Hematopoietic multipotent progenitor cell treated with erythropoietin and hydrocortisone succinate and interleukin-3 and kit ligand, for 15 days (in vitro differentiated cells): ENCODE measurements around the gene CNOT3.

Source experiments
- DNase-seq: peaks from one replicate; pipeline ENCODE4 v3.0.0-alpha.2; 2015; ENCODE audit warnings: low spot score

The CNOT3 gene

DNA sequence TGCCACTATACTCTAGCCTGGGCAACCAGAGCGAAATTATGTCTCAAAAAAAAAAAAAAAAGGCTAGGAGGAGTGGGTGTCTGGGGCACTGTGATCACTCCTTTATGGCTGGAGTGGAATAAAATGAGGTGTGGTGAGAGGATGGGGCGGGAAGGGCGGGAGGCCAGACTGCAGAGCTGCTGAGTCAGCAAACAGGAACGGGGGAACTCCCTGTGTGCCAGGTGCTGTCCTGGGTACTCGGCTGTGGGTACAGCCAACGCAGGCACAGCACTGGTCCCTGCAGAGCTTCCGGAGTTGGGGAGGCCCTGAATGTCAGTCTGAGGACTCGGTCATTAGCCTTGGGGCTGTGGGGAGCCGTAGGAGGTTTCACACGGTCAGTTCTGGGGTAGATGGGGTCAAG, 16.3 kb upstream of the CNOT3 start:
- DNase-seq: no peak

DNA sequence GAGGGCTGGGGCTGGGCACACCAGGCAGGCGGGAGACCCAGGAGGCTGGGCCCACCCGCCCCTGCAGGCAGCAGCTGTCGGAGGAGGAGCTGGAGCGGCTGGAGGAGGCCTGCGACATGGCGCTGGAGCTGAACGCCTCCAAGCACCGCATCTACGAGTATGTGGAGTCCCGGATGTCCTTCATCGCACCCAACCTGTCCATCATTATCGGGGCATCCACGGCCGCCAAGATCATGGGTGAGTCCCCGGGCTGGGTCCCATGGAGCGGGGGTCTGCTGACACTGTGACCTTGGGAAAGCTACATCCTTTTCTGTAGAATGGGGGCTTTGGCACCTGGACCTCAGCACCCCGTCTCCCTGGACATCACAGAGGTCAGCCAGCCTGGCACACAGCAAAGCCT, 13.9 kb upstream of the CNOT3 start:
- DNase-seq: no peak

DNA sequence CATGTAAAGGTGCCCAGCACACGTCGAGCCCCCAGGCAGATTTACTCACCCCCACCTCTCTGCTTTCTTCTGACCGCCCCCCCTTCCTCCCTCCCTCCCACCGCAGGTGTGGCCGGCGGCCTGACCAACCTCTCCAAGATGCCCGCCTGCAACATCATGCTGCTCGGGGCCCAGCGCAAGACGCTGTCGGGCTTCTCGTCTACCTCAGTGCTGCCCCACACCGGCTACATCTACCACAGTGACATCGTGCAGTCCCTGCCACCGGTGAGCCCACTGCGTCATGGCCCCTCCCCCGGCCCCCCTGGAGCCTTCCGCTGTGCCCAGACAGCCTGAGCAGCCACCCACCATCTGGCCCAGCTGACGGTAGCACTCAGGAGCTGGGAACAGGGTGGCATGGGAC, 13.2 kb upstream of the CNOT3 start:
- DNase-seq: no peak

DNA sequence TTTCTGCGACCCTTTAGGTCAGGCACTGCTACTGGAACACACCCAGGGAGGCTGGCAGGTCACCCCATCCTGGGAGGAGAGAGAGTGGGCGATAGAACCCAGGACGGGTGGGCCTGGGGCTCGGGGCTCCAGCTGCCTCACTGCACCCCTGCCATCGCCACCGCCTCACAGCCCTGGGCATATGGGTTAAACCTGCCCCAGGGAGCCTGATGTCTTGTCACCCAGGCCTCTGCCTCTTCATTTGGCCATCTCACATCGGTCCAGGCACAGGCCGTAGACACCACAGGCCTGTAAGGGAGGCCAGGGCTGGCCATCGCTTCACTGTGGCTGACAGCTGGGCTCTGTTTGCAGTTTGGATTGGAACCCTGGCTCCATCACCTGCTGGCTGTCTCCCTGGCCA, 11.8 kb upstream of the CNOT3 start:
- DNase-seq: no peak

DNA sequence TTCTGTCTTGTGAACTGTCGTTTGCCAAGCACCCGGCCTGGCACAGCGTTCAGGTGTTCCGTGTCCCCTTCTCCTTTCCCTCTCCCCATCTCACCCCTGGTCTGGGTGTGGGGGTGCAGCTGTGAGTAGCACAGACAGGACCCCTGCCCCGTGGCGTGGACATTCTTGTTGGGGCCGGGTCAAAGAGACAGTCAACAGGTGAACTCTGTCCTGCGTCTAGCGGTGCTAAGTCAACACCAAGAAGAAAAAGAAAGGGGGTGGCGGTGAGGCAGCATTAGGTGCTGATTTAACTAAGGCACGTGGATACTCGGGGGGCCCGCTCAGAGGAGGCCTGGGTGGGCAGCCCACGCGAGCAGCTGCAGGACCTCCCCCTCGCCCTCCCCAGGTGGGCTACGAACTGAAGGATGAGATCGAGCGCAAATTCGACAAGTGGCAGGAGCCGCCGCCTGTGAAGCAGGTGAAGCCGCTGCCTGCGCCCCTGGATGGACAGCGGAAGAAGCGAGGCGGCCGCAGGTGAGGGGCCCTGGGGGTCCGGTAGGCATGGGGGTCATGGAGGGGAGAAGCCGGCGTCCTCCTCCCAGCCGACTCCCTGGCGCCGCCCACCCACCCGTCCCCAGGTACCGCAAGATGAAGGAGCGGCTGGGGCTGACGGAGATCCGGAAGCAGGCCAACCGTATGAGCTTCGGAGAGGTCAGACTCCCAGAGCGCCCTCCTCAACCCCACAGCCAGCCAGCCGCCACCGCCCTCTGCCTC, 9.7 kb upstream of the CNOT3 start:
- no peak for DNase-seq

DNA sequence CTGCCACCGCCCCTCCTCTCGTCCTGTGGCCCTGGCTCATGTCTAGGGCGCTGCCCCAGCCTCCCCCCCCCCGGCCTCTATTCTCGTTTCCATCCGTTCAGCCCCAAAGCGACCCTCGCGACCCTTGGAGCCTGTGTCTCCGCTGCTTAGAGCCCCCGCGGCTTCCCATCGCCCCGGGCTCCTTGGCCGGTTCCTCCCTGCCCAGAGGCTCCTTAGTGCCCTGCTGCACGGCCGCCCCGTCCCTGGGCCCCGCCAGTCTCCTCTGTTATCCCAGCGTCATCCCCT, 9.2 kb upstream of the CNOT3 start:
- DNase-seq: no peak

GRCh38 chr19:54128796-54129616, 8.6 kb upstream of the CNOT3 start:
- DNase-seq: no peak

DNA sequence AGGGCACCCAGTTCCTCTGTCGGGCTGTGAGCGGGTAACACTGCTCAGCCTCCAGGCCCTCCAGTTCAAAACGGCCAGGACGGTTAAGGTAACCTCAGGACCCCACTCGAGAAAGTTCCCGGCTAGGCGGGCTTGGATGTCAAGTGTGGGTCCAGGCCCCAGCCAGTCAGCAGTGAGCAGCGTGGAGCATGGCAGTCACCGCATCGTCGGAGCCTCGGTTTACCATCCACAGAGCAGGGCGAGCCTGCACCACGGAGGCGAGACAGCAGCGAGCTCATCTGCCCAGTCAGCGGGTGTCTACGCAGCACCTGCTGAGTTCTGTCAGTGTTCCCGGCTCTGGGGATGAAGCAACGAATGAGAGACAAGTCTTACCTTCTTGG, 8.0 kb upstream of the CNOT3 start:
- no peak for DNase-seq

- DNase-seq: peak; percentile 14
Measured at GRCh38 chr19:54133312-54133956, 4.1 kb upstream of the CNOT3 start.

DNA sequence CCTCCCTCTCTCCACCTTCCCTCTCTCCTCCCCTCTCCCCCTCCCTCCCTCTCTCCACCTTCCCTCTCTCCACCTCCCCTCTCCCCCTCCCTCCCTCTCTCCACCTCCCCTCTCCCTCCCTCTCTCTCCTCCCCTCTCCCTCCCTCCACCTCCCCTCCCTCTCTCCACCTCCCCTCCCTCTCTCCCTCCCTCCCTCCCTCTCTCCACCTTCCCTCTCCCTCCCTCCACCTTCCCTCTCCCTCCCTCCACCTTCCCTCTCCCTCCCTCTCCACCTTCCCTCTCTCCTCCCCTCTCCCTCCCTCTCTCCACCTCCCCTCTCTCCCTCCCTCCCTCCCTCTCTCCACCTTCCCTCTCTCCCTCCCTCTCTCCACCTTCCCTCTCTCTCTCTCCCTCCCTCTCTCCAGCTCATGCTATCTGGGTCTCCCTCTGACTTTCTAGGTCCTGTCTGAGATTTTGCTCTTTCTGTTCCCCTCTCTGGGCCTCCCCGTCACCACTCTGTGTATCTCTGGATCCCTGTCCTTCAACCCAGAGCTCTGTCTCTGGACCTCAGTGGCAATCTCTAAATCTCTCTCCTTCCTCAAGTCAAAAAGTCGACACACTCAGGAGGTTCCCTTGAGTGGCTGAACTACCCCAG, 3.5 kb upstream of the CNOT3 start:
- DNase-seq: no peak

DNA sequence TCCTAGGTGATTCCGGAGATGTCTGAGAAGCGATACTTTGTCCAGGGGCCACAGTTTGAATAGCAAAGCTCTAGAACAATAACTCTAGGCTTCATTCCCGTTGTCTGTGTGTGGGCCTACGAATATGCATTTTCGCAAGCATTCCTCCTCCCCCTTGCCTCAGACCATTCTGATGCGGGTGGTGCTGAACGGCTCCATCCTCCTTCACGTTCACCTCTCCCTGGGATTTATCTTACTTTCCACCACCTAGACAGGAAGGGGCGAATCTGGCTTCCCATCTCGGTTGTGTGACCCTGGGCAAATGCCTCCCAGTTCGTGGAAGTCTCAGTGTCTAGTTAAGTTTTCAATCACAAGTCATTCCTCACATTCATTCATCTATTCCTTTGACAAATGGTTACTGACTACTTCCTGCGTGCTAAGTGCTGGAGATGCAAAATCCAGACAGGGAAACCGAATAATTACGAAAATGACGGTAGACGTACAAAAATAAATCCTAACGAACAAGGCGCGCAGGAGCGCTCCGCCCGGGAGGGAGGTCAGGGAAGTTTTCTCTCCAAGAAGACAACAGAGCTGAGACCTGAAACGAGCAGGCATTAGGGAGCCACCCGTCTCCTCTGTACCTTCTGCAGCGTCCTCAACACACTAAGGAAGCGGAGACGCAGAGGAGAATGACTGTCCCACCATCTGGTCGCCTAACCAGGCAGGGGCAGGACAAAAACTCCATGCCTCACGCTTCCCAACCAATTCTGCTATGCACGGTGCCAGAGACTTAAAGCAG, 1.3 kb upstream of the CNOT3 start:
- no peak for DNase-seq

GRCh38 chr19:54136864-54137698, 481 bp upstream of the CNOT3 start:
- DNase-seq: peak; percentile 100

DNA sequence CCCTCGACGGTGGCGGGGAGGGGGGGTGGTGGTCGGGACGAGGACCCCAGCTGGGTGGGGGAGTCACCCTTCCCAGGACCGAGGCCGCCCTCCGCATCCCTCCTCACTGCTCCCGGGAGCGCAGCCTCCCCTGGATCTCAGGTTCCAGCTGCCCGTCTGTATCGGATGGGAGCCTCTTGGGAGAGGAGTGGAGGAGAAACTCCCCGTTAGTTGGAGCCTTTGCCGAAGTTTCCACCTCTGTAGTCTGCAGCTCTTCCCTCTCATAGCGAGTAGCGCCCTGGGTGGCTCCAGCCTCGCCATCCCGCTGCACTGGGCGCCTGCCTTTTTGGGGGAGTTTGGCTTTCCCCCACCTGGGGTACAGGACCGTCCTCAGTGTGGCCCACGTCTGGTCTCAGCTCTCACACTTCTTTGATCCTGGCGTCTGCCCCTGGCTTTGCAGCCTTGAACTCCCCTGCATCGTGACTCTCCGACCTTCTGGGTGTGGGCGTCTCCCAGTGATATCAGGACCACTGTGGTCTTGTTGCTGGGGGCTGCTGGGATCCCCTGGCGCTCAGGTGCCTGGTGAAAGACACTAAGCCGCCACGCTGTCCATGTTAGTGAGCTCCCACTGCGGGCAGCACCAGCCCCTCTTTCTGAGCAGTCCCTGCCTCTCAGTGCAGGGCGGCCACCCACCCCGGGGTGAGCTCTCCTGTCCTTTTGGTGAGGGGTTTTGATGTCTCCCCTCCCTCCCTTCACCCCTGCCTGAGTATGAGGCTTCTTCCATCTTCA, 1.1 kb downstream of the CNOT3 start:
- DNase-seq: no peak

GRCh38 chr19:54141356-54141755, 3.8 kb downstream of the CNOT3 start:
- no peak for DNase-seq

DNA sequence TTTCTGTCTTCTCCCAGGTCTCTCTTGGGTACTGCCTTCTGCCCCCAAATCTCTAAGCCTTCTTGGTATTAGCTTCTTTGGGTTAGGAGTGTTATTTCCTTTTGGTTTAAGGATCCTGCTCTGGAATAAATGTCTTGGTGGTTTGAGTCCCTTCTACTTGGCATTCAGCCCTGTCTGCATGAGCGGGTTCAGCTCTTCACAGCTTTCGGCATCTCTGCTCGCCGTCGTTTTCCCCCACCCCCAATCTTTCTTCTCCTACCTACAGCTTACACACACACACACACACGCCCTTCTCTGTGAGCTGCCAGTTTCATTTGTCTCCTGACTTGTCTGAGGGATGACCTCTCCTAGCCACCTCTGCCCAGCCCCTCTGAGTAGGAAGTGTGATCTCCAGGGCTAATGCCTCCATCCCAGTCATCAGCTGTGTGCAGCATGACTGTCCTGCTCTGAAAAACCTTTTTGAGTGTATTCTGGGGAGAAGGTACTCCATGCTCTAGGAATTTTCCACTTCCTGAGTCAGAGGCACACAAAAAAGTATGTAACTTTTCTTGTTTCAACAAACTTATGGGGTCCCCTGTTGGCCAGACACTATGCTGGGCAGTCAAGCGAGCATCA, 4.7 kb downstream of the CNOT3 start:
- no peak for DNase-seq

DNA sequence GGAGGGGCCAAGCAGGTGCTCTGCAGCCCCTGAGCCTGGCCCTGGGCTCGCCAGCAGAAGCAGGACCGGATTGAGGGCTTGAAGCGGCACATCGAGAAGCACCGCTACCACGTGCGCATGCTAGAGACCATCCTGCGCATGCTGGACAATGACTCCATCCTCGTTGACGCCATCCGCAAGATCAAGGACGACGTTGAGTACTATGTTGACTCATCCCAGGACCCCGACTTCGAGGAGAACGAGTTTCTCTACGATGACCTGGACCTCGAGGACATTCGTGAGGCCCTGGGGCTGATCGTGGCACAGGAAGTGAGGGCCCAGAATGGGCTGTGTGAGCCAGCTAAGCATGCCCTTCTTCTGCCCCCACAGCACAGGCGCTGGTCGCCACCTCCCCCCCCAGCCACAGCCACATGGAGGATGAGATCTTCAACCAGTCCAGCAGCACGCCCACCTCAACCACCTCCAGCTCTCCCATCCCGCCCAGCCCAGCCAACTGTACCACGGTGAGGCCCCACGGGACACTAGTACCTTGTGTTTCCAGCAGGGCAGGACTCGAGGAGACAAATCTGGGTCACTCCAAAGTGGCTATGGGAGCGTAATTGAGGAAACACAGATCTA, 8.1 kb downstream of the CNOT3 start:
- DNase-seq: no peak

- no peak for DNase-seq
Measured at GRCh38 chr19:54147676-54148075, 10.1 kb downstream of the CNOT3 start.

DNA sequence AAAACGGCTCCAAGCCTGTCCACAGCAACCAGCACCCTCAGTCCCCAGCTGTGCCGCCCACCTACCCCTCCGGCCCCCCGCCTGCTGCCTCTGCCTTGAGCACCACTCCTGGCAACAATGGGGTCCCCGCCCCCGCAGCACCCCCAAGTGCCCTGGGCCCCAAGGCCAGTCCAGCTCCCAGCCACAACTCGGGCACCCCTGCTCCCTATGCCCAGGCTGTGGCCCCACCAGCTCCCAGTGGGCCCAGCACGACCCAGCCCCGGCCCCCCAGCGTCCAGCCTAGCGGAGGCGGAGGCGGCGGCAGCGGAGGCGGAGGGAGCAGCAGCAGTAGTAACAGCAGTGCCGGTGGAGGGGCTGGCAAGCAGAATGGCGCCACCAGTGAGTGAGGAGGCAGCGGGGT, 10.6 kb downstream of the CNOT3 start:
- no peak for DNase-seq

DNA sequence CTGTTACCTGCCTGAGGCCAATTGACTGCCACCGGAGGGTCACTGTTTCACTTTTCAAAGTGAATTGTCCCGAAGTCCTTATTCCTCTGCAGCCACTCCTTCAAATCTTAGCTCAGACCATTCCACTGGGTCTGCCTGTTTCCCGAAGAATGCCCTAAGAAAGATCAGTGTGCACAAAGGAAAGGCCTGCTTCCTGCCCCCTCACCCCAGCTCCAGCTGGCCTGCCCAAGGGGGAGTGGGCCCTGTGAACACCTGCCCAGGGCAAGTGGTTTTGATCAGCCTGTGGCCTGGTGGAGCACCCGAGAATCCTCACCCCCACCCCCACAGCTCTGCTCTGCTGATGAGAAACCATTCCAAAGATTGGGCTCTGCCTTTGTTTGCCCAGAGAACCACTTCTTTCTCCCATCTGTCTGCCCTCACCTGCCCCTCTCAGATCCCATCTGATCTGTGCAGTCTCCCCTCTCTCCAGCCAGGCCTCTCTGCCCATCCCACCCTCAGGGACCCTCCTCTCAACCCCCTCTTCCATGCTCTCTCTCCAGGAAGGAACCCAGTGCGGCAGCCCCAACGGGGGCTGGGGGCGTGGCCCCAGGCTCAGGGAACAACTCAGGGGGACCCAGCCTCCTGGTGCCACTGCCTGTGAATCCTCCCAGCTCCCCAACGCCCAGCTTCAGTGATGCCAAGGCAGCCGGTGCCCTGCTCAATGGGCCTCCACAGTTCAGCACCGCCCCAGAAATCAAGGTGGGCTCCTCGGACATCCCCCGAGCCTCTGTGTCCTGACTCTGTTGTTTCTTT, 11.7 kb downstream of the CNOT3 start:
- no peak for DNase-seq
